Stimulated activated naive CD4-positive, alpha-beta T cell treated with Interleukin-2 at 50 U/mL for 16 hours (primary cell): ENCODE measurements around the gene THOC6.
"Not testable (repeated sequence)": the region's sequence is repeated elsewhere in the genome, so short reads cannot be mapped to it uniquely, and the experiment has no call there.

Experiments
- DNase-seq: peaks from one replicate; lab custom pipeline; 2025; lab: John Stamatoyannopoulos, UW

The THOC6 gene

DNA sequence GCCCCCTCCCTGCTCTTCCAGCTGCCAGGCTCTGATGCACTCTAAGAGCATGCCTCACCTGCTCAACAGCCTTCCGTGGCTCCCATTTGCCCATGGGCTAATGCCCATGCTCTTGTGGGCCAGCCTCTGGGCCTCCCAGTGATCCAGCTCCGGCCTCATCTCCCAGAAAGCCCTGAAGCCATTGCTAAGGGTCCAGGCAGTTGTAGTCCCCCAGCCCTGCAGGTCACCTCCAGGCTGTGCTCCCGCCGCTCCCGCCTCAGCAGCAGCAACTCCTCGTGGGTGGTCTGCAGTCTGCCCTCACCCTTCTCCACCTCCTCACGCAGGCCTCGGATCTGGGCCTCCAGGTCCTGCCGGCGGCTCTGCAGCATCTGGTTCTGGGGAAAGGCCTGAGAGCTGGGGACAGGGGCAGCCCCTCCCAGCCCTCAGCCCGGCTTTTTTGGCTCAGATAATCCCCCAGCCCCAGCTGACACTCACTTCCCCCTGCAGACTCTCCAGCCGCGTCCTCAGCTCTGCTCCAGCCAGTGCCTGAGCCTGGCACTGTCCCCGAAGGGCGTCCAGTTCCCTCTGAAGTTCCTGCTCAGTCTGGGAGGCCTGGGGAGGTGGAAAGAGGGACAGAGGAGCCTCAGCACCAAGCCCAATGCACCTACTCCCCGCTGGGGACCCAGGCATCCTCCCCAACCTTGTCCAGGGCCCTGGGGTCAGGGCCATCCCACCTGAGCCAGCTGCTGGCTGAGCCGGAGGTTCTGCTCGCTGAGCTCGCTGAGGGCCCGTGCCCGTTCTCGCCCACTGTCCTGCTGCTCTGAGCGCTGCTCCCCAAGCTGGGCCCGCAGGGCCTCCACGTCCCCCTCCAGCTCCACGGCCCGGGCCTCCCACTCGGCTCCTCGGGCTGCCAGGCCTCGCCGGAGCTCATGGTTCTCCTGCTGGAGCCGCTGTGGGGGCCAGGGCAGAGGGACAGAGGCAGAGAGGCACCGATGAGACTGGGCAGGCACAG, 6.7 kb downstream of the THOC6 start:
- no peak for DNase-seq

DNA sequence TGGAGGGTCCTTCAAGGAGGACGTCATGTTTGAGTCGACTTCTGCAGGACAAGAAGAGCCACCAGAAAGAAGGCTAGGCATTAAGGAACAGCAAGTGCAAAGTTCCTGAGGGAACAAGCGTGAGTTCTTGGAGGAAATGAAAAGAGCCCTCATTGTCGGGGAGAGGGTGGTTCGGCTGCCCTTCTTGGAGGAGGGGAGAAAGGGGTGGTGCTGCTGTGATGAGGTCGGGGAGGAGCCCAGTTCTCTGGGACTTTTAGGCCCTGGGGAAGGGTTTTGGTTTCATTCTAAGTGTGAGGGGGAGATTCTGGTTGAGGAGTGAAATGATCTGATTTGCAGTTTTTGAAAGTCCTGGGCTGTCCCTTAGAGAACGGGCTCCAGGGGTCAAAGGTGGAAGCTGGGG, 8.8 kb downstream of the THOC6 start:
- DNase-seq = no peak

DNA sequence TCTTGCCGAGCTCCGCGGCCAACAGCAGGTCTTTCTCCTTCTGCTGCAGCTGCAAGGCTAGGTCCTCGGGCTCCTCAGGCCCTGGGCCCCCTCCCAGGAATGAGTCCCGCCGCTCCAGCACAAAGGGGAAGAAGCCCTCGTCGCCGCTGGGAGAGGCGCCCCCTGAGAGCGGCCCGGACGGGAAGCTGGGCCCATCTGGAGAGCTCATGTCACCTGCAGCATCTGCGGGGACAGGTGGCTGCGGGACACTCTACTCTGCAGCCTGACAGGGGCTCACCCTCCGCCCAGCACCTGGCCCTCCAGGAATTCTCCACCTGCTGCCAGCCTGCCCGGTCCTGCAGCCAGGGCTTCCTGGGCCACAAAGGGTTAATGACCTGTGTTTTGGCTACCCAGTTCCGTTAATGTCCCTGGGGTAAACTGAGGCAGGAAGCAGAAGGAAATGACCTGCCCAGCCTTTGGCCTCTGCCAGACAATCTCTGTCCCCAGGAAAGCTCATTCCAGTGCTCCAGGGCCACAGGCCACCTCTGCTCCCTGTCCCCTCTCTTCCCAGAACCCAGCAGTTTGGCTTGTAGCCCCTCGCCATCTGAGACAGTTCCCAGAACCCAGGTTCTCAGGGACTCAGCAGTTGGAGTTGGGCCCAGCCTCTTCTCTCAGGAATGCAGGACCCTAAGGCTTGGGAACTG, 11.6 kb downstream of the THOC6 start:
- DNase-seq = no peak

DNA sequence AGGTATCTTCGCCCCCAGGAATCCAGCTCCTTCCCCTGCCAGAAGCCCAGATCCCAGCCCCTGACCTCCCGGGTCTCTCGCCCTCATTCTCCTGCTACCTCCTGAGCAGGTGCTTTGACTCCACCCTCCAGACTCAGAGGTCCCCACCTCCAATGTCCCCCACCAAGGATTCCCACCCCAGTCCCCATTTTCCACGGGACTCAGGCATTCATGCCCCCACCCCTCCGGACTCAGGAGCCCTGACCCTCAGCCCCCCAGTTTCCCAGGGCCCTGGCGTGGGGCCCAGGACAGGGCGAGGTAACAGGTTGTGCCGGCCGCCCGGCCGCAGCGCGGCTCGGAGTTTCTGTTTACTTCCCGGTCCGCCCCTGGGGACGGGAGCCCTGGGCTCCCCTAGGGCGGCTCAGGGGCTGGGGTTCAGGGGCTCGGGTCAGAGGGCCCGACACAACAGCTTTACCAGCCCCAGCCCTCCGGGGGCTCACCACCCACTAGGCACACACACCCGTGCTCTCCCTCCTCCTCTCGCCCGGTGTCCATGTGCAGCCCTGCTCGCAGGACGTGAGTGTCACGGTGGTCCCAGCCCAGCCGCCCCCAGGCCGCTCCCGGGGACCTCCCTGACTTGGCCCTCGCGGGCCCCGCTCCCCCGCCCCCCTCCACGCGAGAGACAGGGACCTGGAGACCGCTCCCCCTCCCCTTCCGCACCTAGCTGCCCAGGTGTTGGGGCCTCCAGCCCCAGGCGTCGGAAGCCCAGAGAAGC, 12.3 kb downstream of the THOC6 start:
- DNase-seq = no peak

DNA sequence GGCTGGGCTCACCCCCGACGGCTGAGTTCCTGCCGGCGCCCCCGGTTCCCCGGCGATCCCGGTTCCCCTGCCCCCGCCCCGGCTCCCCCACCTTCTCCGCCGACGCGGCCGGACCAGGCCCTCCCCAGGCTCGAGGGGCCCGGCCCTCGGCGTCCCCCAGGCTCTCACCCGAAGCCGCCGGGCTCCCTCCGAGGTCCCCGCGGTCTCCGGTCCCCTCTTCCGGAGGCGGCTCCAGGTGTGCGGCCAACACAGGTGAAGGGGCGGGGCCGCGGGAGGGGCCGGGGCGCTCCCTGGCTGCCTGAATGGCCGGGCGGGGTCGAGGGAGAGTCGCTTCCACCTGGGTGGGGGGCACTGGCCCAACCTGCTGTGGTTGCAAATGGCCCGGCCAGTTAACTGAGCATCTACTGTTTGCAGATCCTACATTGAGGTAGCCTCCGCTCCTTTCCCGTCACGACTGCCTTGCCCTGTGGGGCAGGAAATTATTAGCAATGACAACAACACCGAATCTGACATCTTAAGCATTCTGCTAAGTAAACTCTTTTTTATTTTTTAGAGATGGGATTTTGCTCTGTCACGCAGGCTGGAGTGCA, 13.0 kb downstream of the THOC6 start, which contains the start of gene BICDL2:
Gene BICDL2, minus strand, starts transcription at position 219 of the 590 bp plus-strand sequence. CDS start 1,448 bp downstream, outside the sequence.
- no peak for DNase-seq

DNA sequence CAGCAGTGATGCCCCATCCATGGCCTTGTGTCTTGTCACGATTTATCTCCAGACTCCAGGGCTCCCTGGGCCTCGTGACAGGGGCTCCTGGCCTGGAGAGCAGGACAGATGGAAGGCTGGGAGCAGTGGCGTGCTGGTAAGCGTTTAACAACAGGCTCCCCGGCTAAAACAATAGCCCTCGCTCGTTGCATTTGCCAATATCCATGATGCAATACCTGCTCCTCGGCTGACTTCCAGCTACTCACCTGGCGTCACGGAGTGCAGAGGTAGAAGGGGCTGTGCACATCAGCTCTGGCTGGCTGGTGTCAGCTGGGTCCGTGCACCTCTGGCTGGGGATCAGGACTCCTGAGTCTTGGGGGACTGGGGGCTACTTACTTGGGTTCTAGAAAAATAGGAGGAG, 14.4 kb downstream of the THOC6 start:
- DNase-seq = no peak

DNA sequence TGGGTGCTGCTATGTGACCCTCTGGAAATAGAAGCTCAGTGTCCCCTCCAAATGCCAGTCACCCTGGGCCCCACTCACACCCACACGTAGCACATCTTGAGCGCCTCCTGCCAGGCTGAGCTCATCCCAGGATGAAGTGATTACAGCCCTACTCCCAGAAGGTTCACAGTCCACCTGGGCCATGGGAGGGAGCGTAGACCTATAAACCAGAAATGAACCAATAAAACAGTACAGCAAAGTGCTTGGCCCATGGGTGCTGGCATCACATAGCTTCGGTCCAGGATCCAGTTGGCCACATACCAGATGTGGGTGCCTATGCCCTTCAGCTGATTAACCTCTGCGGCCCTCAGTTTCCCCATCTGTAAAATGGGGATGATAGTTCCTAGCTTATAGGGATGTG, 15.1 kb downstream of the THOC6 start:
- DNase-seq = no peak

DNA sequence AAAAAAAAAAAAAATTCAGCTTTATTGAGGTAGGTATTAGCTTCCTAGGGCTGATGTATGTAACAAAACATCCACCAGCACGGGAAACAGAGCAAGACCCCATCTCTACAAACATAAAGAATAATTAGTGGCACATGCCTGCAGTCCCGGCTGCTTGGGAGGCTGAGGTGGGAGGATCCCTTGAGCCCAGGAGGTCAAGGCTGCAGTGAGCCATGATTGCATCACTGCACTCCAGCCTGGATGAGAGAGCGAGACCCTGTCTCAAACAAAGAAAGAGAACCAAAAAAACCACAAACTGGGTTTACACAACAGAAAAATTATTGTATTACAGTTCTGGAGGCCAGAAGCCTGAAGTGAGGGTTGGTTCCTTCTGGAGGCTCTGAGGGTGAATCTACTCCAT, 18.5 kb downstream of the THOC6 start:
- DNase-seq = no peak

DNA sequence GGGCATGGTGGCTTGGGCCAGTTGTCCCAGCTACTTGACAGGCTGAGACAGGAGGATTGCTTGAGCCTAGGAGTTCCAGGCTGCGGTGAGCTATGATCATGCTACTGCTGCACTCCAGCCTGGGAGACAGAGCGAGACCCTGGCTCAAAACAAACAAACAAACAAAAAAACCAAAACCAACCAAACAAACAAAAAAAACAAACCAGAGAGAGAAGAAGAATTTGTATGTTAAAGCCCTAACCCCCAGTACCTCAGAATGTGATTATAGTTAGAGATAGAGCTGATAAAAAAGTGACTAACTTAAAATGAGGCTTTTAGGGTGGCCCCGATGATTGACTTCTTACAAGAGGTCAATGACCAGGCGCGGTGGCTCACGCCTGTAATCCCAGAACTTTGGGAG, 20.9 kb downstream of the THOC6 start:
- no peak for DNase-seq

DNA sequence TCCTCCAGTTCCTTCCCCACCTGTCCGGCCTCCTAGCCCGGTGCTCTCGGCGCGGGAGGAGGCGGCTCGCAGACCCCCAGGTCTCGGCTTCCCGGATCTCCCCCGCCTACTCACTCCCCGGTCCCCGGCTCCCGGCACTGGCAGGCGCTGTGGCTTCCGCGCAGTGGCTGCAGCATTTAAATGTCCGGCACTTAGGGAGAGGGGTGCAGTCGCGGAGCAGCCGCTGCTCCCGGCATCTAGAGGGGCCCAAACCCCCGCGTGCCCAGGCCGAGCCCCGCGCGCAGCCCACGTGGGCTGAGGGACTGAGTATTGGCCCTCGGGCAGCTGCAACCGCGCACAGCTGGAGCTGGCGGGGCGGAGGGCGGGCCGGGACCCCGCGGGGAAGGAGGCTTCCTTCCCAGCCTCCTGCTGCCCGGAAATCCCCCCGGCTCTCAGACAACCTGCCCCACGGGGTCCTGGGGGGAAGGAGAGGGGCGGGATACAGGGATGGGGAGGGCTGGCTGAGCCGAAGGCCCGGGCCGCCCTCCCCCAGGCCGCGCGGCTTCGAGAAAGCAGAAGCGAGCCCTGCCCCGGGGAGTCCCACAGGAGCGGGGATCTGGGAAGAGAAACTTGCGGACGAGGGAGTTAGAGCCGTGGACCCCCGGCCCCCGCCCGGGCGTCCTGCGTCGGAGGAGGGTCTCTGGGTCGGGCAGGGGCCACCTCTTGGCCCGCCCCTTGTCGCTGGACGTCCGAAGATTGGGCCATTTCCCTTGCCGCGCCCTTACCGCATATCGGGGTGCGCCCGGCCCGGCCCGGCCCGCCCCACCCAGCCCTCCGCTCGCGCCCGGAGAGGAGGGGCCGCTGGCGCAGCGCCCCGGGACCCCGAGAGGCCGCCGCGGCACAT, 22.2 kb downstream of the THOC6 start, which contains the start of gene MMP25:
Gene MMP25, plus strand, starts transcription at position 804 of the 883 bp plus-strand sequence. CDS start 357 bp downstream, outside the sequence.
- DNase-seq = no peak

DNA sequence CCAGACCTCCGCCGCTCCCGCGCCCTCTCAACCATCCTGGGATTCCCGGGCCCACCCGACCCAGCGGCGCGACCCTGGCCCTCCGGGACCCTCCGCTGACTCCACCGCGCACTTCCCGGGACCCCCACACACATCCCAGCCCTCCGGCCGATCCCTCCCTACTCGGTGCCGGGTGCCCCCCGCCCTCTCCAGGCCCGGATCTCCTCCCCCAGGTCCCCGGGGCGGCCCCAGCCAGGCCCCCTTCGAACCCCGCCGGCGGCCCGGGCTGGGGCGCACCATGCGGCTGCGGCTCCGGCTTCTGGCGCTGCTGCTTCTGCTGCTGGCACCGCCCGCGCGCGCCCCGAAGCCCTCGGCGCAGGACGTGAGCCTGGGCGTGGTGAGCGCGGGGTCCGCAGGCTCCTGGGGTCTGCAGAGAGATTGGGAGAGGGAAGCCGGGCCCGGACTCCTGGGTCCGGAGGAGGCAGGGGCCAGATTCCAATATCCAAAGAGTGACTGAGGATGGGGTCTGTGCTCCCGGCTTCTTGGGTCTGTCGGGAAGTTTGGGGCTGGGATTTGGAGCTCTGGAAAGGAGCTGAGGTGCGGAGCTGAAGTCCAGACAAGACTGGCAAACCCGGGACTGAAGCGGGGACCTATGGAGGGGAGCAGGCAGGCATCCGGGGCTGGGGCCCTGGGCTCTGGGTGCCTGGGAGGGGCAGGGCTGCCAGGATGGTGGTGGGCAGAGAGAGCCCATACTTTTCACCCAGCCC, 23.0 kb downstream of the THOC6 start:
- DNase-seq = no peak

DNA sequence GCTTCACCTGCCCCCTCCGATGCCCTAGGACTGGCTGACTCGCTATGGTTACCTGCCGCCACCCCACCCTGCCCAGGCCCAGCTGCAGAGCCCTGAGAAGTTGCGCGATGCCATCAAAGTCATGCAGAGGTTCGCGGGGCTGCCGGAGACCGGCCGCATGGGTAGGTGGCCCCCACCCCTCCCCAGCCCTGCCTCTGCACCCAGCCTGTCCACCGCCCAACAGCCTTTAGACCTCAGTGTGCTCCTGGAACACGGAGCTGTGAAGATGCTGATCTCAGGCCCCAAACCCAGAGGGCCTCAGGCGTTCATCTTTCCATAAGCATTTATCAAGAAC, 23.5 kb downstream of the THOC6 start:
- no peak for DNase-seq

DNA sequence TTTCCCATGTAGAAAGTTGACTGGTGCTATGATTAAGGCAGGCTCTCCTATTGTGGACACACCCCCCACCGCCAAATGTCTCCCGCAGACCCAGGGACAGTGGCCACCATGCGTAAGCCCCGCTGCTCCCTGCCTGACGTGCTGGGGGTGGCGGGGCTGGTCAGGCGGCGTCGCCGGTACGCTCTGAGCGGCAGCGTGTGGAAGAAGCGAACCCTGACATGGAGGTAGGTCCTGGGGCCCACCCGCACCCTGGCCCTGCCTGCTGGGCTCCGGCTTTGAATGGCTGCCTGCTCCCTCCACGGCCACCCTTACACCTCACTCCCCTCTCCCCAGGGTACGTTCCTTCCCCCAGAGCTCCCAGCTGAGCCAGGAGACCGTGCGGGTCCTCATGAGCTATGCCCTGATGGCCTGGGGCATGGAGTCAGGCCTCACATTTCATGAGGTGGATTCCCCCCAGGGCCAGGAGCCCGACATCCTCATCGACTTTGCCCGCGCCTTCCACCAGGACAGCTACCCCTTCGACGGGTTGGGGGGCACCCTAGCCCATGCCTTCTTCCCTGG, 26.2 kb downstream of the THOC6 start:
- DNase-seq = no peak

DNA sequence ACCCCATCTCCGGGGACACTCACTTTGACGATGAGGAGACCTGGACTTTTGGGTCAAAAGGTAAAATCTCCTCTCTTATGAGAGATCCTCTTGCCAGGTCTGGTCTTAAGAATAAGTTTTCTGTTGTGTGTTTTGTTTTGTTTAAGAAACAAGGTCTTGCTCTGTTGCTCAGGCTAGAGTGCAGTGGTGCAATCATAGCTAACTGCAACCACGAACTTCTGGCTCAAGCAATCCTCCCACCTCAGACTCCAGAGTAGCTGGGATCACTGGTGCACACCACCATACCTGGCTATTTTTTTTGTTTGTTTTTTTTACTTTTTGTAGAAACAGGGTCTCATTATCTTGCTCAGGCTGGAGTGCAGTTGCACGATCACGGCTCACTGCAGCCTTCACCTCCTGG, 26.7 kb downstream of the THOC6 start:
- no peak for DNase-seq

DNA sequence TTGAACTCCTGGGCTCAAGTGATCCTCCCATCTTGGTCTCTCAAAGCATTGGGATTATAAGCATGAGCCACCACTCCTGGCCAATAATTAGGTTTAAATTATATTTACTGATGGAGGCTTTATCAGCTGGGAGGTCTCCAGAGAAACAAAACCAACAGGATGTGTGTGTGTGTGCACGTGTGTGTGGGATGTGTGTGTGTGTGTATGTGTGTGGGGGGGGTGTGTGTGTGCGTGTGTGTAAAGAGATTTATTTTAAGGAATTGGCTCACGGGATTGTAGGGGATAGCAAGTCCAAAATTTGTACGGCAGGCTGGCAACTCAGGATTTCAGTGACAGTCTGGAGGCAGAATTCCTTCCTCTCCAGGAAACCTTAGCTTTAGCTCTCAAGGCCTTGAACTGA, 27.2 kb downstream of the THOC6 start:
- no peak for DNase-seq

DNA sequence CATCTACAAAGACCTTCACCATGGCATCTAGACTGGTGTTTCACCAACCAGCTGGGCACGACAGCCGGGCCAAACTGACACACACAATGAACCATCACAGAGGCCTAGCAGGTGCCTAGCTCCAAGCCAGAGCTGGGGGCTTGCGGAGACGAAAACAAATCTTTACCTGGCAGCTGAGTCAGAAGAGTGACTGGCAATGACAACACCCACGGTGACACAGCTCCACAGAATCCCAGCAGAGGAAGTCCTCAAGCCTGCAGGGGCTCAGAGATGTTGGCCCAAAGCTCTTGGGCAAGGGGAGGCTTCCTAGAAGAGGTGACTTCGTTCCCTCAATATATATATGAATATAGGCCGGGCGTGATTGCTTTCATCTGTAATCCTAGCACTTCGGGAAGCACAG, 27.7 kb downstream of the THOC6 start:
- DNase-seq = no peak

DNA sequence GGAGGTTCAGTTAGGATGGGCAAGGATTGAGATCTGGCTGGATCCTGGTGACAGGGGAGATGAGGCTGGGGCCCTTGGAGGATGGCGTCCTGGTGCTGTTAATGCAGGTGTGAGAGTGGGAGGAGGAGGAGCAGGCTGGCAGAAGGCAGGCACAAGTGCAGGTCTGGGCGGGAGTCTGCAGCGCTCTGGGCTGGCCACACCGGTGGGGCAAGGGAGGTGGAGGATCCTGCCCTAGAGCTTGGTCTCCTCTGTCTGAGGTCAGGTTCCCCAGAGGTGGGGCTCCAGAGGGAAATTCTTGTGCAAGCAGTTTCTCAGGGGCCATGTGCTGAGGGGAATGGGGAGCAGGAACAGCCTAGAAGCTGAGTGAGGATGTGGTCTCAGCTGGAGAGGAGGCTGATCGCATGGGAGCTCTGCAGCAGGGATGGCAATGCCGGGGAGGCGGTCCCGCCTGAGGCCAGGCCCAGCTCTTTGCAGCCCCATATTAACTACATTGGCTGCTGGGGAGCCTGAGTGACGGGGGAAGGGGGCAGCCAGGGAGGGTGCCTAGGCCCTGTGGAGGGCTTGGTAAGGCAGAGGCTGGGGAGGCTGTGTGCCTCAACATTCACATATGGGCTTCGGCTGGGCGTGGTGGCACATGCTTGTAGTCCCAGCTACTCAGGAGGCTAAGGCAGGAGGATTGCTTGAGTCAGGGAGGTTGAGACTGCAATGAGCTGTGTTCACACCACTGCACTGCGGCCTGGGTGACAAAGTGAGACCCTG, 28.9 kb downstream of the THOC6 start:
- DNase-seq = not testable (repeated sequence)

DNA sequence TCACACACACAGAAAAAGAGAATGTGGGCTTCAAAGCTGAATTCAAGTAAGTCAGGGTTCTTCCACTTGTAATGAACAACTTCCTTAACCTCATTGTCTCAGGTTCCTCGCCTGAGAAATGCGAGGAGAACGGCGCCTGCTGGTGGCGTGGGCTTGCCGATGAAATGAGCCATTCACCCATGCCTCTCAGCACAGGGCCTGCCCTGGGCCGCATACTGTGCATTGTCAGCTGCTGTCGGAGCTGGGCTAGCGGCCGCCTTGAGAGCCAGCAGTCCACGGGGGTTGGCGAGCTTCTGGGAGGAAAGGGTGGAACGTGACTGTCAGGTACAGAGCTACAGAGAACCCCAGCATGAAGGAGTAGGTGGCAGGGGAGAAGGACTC, 29.5 kb downstream of the THOC6 start:
- DNase-seq = peak; percentile 27
